Left renal cortex interstitium (tissue), 4 donors: ENCODE measurements around the gene IRF2. TPM values are rescaled to one million over a fixed set of nuclear protein-coding genes. Genes with fewer than 3 reads are reported as not detected.

Source experiments
- DNase-seq, 4 donors: peaks; one replicate each; pipeline ENCODE4 v3.0.0-alpha.2; 2013; ENCODE audit warnings: low read depth in 4 of 4, low spot score in 2 of 4, missing footprints in 1 of 4
- polyA plus RNA-seq, 4 donors: library from polyadenylated mRNA; unstranded; fragments of 120-200 nt; gene quantifications; one replicate each; pipeline ENCODE4 v1.2.1, GENCODE V29; 2013; ENCODE audit not compliant: insufficient read length in 4 of 4

IRF2 gene
- polyA plus RNA-seq, 4 donors = 30.2 to 35.5 (median 33.0) TPM

DNA sequence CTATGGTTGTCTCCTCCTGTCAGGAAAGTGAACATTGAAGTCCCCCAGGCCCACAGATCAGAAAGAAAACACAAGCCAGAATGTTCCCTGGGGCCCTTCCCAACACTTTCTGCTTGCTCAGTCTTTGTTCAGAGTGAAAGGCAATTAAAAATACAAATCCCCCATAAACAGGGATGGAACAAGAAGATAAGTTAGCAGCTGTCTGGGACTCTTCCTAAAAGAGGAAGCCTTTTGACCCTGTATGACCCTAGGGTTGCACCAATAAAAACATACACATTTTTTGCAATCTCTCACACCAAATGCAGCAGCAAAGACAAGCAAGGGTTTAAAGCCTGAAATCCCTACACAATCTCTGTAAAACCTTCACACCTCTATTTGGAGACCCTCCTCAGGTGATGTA, 22.6 kb downstream of the IRF2 start:
- no peak for DNase-seq

DNA sequence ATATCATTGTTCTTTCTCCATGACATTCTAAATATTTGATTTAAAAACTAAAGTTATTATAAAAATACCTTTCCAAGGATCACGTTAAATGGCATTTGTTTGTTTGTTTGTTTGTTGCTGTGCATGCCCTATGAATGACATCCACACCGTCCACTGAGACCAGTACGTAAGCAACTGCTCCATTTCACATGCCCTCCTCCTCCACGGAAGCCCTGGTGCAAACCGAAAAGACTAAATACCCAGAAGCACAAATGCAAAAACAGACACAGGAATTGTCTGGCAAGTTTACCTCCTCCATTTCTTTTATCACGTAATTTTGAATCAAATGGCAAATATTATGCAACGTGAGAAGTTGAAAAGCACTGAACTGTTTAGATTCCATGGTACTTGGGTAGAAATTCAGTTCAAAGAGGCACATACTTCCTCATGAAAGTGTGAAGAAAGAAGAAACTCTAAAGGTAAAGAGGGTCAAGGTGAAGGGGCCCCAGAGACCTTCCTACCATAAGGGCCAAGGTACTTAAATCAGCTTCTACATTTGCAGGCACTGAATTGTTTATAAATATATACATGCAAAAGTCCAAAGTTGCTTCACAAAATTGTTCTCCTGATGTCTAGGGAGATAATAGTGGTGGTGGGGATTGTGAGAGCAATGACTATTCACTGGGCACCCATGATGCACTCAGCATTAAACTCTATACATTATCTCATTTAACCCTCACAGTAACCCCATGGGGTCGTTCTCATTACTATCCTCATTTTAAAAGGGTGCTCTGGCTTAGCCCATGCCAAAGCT, 23.4 kb downstream of the IRF2 start:
- no peak for DNase-seq

DNA sequence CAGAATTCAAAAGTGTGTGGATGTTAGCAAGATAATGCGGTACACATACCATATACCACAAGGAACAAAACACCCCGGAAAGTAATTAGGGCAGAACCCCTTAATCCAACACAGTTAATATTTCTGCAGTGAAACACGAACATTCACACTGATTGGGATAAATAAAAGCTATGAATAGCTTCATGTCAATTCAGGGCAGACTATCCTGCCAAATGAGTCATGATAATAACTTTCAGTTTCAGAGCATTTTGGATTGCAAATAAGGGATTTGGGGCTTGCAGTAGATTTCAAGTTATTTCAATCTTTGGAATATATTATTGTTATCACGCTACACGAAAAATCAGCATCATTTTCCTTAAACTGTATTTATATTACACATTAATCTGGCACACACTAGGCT, 24.3 kb downstream of the IRF2 start:
- DNase-seq = no peak

DNA sequence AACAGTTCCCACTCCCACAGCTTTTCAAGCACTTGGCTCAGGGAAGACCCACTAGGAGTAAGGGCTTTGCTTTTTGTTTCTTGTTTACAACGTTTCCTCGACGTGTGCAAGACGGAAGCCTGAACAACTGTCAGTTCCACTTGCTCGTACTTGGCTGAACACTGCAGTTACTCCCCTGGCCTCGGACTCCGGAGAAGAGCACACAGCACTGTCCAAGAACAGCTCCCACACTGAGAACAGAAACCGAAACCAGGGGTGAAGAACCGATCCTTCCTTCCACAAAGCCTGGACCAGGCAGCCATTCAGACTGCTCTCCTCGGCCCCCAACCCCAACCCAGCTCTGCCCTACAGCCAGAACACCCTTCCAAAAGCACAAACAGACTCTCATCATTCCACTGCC, 25.5 kb downstream of the IRF2 start:
- no peak for DNase-seq

DNA sequence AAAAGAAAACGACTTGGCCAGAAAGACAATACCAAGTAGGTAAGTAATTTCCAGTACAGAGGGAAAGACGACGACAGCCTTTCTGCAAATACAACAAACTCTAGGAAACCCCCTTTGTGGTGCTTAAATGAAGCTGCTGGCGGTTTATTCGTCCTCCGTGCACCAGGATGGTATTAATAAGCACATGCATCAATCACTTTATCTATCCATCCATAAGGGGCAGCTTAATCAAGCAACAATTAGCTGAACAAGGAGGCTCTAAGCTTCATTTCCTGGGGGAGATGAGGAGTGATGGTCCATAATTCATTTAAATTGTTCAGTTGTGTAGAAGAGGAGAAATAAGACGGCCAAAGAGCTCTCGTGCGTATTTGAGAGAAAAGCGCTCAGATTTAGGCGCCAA, 26.2 kb downstream of the IRF2 start:
- no peak for DNase-seq

DNA sequence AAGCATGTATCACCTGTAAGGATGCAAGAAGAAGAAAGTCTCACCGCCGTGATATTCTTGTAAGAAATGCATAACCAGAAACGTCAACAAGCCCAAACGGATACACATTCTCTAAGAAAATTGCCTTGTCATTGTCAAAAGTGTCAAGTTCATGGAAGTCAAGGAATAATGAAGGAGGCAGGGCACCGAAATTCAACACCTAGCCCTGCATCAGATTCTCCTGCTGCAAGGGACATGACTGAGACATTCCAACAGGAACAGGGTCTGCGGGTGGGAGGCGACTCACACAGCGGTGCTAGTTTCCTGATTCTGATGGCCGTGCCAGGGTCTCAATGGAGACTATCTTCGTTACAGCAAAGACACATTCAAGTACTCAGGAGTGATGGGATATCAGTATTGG, 26.7 kb downstream of the IRF2 start:
- DNase-seq = no peak

DNA sequence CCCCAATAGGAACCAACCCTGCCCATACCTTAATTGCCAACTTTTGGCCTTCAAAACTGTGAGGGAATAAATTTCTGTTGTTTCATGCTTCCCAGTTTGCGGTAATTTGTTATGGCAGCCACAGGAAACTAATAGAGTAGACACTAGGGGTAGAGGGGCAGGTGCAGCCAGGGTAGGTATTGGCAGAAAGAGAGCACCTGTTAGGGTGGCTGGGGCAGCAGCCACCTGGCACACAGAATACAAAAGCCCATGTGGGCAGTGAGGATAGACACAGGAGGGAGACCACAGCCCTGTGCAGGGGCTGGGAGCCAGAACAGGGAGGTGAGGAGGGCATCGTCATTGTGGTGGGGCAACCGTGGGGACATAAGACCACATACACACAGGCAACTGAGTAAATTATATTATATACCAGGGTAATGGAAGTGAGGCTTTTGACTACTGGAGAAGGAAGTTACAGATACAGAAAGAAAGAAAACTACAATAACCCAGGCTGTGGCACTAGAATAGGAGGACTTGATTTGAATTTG, 28.2 kb downstream of the IRF2 start:
- DNase-seq = no peak

DNA sequence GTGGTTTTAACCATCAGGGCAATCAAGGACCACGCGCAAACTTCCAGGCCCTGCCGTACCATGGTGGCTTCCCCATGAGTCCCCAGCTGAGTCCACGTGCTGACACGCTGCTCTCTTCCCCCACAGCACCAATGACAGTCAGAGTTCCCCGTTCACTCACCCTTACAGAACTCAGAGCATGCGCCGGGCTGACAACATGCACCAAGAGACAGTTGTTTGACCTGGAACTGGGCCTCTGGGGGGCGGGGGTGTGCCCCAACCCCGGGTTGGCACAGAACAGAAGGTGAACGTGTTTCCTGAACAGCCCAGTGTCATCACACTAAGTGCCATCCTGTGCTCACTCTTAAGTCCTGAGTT, 29.4 kb downstream of the IRF2 start:
- no peak for DNase-seq

DNA sequence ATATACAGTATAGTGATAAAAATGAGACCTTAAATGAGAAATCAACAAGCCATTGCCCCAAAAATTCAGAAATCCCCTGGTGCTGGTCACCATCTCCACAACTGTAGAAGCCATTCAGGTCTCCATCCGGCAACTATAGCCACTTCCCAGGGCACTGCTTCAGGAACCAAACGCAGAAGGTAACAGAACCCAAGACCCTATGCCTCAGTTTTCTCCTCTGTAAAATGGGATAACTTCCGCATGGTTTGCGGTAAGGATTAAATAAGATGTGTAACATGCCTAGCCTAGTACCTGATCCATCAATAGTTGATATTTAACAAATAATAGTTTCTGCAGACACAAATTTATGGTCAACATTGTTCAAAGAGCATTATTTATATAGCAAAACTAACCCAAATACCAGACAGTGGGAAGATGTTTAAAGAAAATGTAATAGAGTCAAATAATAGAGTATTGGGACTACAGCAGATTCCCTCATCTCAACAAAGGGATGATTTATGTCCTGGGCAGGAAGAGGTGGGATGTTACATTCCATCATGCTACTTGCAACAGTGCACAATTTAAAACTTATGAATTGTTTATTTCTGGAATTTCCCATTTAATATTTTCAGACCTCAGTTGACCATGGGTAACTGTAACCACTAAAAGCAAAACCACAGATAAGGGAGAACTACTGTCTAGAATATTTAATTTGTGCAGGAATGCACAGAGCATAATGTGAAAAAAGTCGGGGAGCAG, 30.0 kb downstream of the IRF2 start:
- DNase-seq = no peak

GRCh38 chr4:184443318-184443717, 31.0 kb downstream of the IRF2 start:
- no peak for DNase-seq

GRCh38 chr4:184442314-184442635, 32.1 kb downstream of the IRF2 start:
- no peak for DNase-seq

DNA sequence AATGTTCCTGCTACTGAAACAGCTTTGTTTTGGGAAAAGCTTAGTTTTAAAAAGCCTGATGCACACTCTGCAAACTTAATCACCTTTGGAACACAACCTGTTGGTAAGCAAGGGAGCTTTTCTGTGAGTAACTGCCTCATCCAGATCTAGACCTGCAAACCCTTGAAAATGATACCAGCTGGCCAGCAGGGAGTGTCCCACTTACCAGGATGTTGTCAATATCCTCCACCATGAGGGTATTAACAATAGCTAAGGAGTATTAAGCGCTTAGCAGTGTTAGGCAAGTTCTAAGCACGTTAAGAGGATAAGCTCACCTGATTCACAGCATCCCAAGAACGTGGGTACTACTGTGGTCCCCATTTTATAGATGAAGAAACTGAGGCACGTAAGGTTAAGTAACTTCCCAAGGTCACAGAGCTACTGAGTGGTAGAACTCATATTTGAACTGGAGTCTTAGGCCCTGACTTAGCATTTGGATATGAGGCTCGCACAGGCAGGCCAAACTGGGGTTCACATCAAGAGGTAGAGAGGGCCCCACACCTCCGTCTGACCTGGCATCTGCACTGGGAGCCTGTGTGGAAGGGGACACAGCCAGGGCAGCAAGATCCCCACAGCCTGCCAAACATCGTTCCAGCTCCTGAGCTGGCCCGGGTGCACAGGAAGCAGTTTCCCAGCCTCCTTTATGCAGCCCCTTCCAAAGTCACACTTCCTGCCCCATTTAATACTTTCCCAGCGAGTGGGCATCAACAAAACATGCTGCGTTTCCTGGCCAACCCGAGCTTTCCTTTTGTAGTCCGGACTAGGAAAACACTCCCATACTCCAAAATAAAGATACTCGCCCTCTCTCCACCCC, 32.7 kb downstream of the IRF2 start:
- no peak for DNase-seq

DNA sequence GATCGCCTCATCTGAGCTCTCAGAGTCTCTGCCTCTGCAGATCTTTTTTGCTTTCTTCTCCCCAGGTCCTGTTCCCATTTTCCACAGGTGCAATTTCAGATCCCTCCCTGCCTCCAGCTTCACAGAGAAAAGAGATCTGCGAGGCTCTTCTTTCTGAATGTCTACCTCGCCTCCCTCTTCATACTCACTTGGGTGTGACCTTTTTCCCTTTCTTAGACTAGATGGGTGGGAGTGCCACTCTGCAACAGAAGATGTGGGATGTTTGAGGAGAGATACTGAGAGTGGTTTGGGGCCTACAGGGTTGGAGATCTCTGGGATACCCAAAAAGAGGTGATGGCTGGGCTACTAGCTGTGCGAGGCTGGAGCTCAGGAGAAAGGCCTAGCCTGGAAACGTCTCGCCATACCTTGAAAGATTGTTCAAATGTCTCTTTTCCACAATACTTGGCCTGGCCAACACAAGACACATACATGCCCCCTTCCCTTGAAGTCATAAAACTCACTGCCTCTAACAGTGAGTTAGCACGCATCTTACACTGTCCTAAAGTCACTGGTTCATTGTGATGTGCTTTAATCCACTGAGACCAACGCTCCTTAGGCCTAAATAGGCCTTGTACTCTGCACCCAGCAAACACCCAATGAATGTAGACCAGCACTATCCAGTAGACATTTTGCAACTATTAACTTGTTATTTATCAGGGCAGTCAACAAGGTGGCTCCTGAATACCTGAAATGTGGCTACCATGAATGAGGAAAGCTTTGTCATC, 33.6 kb downstream of the IRF2 start:
- no peak for DNase-seq

GRCh38 chr4:184439856-184440594, 34.3 kb downstream of the IRF2 start:
- no peak for DNase-seq

DNA sequence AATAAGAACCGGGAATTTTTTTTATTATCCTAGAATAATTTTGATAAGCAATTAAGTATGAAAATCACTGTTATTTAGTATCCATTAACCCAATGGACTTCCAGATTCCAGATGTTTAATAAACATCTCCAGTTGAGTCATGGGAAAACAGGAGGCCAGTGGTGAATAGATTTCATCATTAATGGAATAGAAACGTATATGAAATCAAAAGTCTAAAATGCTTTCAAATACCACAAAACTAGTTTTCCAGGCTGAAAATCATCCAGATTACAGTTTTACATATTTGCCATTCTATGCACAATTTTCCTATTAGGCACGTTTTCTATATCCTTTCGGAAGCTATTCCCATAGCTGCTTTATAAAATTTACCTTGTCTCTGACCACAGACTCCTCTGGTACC, 35.0 kb downstream of the IRF2 start:
- DNase-seq = no peak

DNA sequence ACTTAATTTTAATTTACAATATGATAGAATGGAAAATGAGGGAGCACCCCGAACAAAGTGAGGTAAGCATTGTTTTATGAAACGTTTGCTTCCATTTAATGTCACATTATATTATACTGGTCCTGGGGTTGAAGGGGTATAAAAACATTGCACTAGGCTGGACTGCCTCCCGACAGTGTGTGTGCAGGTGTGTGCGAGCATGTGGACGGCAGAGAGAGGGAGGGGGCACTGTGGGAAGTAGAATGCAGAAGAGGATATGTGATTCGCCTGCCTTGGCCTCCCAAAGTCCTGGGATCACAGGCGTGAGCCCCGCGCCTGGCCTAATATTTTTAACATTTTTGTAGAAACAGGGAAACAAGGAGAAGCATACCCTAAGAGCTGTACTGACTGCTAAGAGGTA, 36.0 kb downstream of the IRF2 start:
- DNase-seq = no peak

- no peak for DNase-seq
Measured at GRCh38 chr4:184437565-184438265, 36.6 kb downstream of the IRF2 start.

GRCh38 chr4:184434501-184435066, 39.8 kb downstream of the IRF2 start:
- no peak for DNase-seq

DNA sequence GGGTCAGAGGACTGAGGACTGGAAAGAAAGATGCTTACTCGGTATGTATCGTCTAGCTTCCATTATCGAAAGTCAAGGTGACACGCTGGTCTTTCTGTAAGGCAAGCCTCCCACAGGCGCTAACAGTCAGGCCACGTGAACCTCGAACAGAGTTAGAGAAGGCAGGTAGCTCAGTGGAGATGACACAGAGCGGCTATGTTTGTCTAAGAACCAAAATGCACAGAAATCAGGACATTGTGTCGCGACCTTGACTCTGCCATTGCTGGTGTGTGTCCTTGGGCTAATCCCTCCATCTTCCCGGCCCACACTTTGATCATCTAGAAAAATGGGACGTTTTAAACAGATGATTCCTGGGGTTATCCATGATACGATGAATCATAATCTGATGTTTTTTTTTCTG, 40.3 kb downstream of the IRF2 start:
- no peak for DNase-seq
